HCT116 (cell line): Measurements from ENCODE around the gene MEI1.

Source experiments
- CTCF ChIP-seq, 3 experiments: fragments of 200-600 bp in 1 of 3; sonication (generic) in 1 of 3; IDR thresholded peaks in 2 of 3; conservative IDR thresholded peaks in 1 of 3; 2 replicates each; pipeline ENCODE4 v1.5.1; 2012 to 2017; ENCODE audit warnings: low read depth in 2 of 3, low read length in 2 of 3, antibody characterized with exemption in 1 of 3, borderline replicate concordance in 1 of 3, control low read depth in 1 of 3, mild to moderate bottlenecking in 1 of 3, mixed read lengths in 1 of 3, mixed run types in 1 of 3, moderate library complexity in 1 of 3; ENCODE audit not compliant: insufficient read depth in 1 of 3
- EZH2 ChIP-seq: fragments of 200-600 bp; sonication (generic); IDR thresholded peaks from 2 replicates; pipeline ENCODE4 v1.6.1; 2017; ENCODE audit warnings: antibody characterized with exemption, mixed run types
- POLR2A ChIP-seq: IDR thresholded peaks from 2 replicates; pipeline ENCODE4 v1.7.0; 2011; ENCODE audit warnings: borderline replicate concordance; ENCODE audit not compliant: insufficient read depth, insufficient read length; ENCODE audit errors: extremely low read depth
- SIN3A ChIP-seq: IDR thresholded peaks from 2 replicates; pipeline ENCODE4 v1.6.1; 2012; ENCODE audit warnings: low read depth
- SP1 ChIP-seq: IDR thresholded peaks from 2 replicates; pipeline ENCODE4 v1.6.1; 2012; ENCODE audit warnings: low read depth

GRCh38 chr22:41840216-41840615, 140.9 kb downstream of the MEI1 start:
- TF ChIP-seq POLR2A, result no peak
- TF ChIP-seq CTCF (IDR thresholded peaks at IDR 0.05 in 2 of 3, conservative IDR thresholded peaks at IDR 0.05 in 1 of 3; ENCODE audit: borderline replicate concordance in 1 of 3, insufficient read depth in 1 of 3, low read depth in 2 of 3, low read length in 2 of 3), result no peak
- TF ChIP-seq SP1, result no peak
- no peak for TF ChIP-seq EZH2
- TF ChIP-seq SIN3A, result no peak
